Sigmoid colon (tissue), 7 donors: Measurements from ENCODE around the gene SERPINA6. TPM values are rescaled to one million over a fixed set of nuclear protein-coding genes. Genes with fewer than 3 reads are reported as not detected.
"Not testable (repeated sequence)": the region's sequence is repeated elsewhere in the genome, so short reads cannot be mapped to it uniquely, and the experiment has no call there.

Experiments used
- DNase-seq: peaks from one replicate; pipeline ENCODE4 v3.0.0-alpha.2; 2019
- H3K27ac ChIP-seq, 4 donors: fragments of 200-600 bp; sonication (generic); one replicate each; pipeline ENCODE4 v1.5.1; 2016 to 2019; ENCODE audit warnings: mild to moderate bottlenecking in 1 of 4
- H3K27me3 ChIP-seq, 3 donors: fragments of 200-600 bp; sonication (generic); one replicate each; pipeline ENCODE4 v1.5.1; 2019; ENCODE audit warnings: mild to moderate bottlenecking in 1 of 3
- H3K36me3 ChIP-seq, 4 donors: fragments of 200-600 bp; sonication (generic); one replicate each; pipeline ENCODE4 v1.5.1; 2016 to 2019
- H3K4me1 ChIP-seq, 4 donors: fragments of 200-600 bp; sonication (generic); one replicate each; pipeline ENCODE4 v1.5.1; 2017 to 2019
- H3K4me3 ChIP-seq, 4 donors: fragments of 200-600 bp; sonication (generic); one replicate each; pipeline ENCODE4 v1.5.1; 2017 to 2019; ENCODE audit warnings: mild to moderate bottlenecking in 2 of 4, moderate library complexity in 1 of 4
- H3K9me3 ChIP-seq, 4 donors: fragments of 200-600 bp in 3 of 4; sonication (generic) in 3 of 4; one replicate each; pipeline versions ENCODE4 v1.5.1 to v1.6.1; 2013 to 2019
- CTCF ChIP-seq, 4 experiments: fragments of 450-650 bp in 3 of 4; fragments of 200-600 bp in 1 of 4; IDR thresholded peaks; one replicate each; pipeline ENCODE4 v1.5.1; 2016 to 2019; ENCODE audit warnings: antibody characterized with exemption in 4 of 4, mild to moderate bottlenecking in 3 of 4, moderate library complexity in 2 of 4
- EP300 ChIP-seq, 4 donors: sonication (generic); formaldehyde crosslinking; IDR thresholded peaks; one replicate each; pipeline ENCODE4 v1.6.1; 2017; ENCODE audit warnings: antibody characterized with exemption in 4 of 4
- POLR2A ChIP-seq, 2 donors: fragments of 450-650 bp; IDR thresholded peaks; one replicate each; pipeline ENCODE4 v1.6.1; 2016; ENCODE audit warnings: antibody characterized with exemption in 2 of 2, mild to moderate bottlenecking in 2 of 2, moderate library complexity in 2 of 2
- POLR2AphosphoS5 ChIP-seq, 4 donors: sonication (generic); formaldehyde crosslinking; IDR thresholded peaks; one replicate each; pipeline ENCODE4 v1.6.1; 2017; ENCODE audit warnings: antibody characterized with exemption in 4 of 4
- WGBS, 2 donors: extraction: QIAGEN DNeasy Blood & Tissue Kit; methylation state at CpG; one replicate each; pipeline ENCODE4 v1.1.7; 2013; 5-methylcytosine and 5-hydroxymethylcytosine counted together
- intact Hi-C: fragments of 100-400 bp; cut with DNase I; formaldehyde crosslinking; loops from one replicate; pipeline ENCODE4 v1.15.1; 2023
- polyA plus RNA-seq, 3 donors: library from polyadenylated mRNA; stranded (reverse); fragments of 200-250 nt; gene quantifications; one replicate each; pipeline ENCODE4 v1.2.3, GENCODE V29; 2013
- total RNA-seq, 4 donors: library from RNA; depleted of rRNA; stranded (reverse); fragments of >200 nt; gene quantifications; one replicate each; pipeline ENCODE4 v1.1.0, GENCODE V29; 2016
- donor health status: healthy with polysubstance abuse.
- donor health status: Bipolar disorder and iron deficiency.
- donor health status: healthy.

SERPINA6 gene
- total and polyA plus RNA-seq, 7 donors = 2.0 TPM; not detected in 6

- no peaks in the 10 kb centered on the region for H3K9me3 ChIP-seq
- no peak overlapping the region for H3K4me3 ChIP-seq
- H3K4me1 ChIP-seq = no peaks in the 10 kb centered on the region
- 86 to 89% methylated on average over 2 of the region's 2 CpGs for WGBS, 2 donors
- H3K27ac ChIP-seq = no peak overlapping the region
- TF ChIP-seq POLR2A (IDR thresholded peaks at IDR 0.05) (no peak), CTCF (IDR thresholded peaks at IDR 0.05) (no peak), EP300 (IDR thresholded peaks at IDR 0.05) (no peak), POLR2AphosphoS5 (IDR thresholded peaks at IDR 0.05) (no peak)
- intact Hi-C loops = no loop called here
- no peaks in the 10 kb centered on the region for H3K27me3 ChIP-seq
- no peak for DNase-seq
- no peaks in the 10 kb centered on the region for H3K36me3 ChIP-seq
Observed at GRCh38 chr14:94284221-94284620, 38.9 kb downstream of the SERPINA6 start.

DNA sequence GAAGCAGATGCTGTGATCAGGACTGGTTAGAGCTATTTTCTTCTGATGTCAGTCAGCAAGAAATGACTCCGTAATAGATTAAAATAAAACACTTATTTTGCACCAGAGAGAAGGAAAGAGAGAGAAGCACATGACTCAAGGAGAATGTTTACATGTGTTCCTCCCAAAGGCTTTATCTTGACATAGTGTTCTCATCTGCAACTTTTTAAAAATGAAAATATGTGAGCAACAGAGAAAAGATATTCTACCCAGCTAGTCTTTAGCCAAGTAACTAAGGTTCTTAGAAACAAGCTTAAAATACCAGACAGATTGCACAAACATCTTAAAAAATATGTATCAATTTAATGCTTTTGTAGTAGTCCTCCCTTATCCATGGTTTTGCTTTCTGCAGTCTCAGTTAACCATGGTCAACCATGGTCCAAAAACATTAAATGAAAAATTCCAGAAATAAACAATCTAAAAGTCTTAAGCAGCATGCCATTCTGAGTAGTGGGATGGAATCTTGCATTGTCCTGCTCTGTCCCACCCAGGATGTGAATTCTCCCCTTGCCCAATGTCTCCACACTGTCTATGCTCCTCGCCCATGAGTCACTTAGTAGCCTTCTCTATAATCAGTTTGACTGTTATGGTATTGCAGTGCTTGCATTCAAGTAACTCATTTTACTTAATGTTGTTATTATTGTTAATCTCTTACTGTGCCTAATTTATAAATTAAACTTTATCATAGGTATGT, 40.0 kb downstream of the SERPINA6 start:
- 85 to 95% methylated on average over 2 of the region's 2 CpGs for WGBS, 2 donors
- H3K4me1 ChIP-seq = no peaks in the 10 kb centered on the region
- no peaks in the 10 kb centered on the region for H3K9me3 ChIP-seq
- no peak overlapping the region for H3K27ac ChIP-seq
- H3K36me3 ChIP-seq = no peaks in the 10 kb centered on the region
- TF ChIP-seq POLR2AphosphoS5 (IDR thresholded peaks at IDR 0.05) (no peak), CTCF (IDR thresholded peaks at IDR 0.05) (no peak)
- intact Hi-C loops = no loop called here
- no peaks in the 10 kb centered on the region for H3K27me3 ChIP-seq
- no peak overlapping the region for H3K4me3 ChIP-seq
- DNase-seq = no peak

DNA sequence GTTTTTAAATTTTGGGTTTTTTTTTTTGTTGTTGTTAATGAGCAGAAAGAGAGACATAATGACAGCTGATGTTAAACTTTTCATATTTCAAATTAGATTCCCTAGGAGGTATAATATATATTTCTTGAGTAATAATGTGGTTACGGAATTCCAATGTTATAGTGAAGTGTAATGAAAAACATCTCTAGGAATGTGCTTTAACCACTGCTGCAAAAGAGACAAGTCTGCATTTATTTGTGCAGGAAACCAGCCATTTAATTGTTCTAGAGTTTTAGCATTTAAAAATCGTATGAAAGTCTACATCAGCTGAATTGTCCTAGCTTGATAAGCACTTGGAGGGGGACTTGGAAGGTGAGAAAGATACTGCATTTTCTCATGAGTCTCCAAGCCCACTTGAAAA, 44.4 kb downstream of the SERPINA6 start:
- no peaks in the 10 kb centered on the region for H3K9me3 ChIP-seq
- H3K27ac ChIP-seq = no peak overlapping the region
- intact Hi-C loops = no loop called here
- H3K4me3 ChIP-seq = no peak overlapping the region
- H3K27me3 ChIP-seq = no peaks in the 10 kb centered on the region
- DNase-seq = no peak
- WGBS, 2 donors = 79 to 87% methylated on average over 2 of the region's 2 CpGs
- TF ChIP-seq EP300 (IDR thresholded peaks at IDR 0.05) (no peak), CTCF (IDR thresholded peaks at IDR 0.05) (no peak), POLR2A (IDR thresholded peaks at IDR 0.05) (no peak), POLR2AphosphoS5 (IDR thresholded peaks at IDR 0.05) (no peak)
- no peaks in the 10 kb centered on the region for H3K4me1 ChIP-seq
- no peaks in the 10 kb centered on the region for H3K36me3 ChIP-seq

DNA sequence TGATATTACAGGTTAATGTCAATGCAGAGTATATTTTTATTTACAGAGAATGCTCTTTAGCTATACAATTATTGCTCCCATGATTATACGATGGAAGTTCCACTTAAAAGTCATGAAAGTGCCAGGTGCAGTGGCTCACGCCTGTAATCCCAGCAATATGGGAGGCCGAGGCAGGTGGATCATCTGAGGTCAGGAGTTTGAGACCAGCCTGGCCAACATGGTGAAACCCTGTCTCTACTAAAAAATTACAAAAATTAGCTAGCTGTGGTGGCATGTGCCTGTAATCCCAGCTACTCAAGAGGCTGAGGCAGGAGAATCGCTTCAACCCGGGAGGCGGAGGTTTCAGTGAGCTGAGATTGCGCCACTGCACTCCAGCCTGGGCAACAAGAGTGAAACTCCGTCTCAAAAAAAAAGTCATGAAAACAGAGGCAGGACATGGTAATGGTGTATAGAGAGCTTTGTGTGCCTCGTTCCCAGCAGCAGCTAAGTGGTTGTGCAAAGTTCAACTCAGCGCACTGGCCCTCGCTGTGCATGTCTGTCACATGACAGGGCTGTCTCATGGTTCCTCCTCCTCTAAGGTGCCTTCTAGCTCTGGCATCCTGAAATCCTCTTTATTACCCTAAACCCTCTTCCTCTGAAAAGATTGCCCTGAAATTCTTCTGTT, 46.1 kb downstream of the SERPINA6 start:
- DNase-seq, H3K4me1 ChIP-seq, H3K4me3 ChIP-seq, H3K27ac ChIP-seq, H3K27me3 ChIP-seq, intact Hi-C loops, H3K36me3 ChIP-seq, H3K9me3 ChIP-seq: not testable (repeated sequence)
- 57 to 74% methylated on average over 11 of the region's 11 CpGs for WGBS, 2 donors

- Histone ChIP-seq H3K9me3 (no peaks in the 10 kb centered on the region), H3K36me3 (peaks cover 0 to 3% (median 0%) of the 10 kb centered on the region in 4 donors), H3K27me3 (no peaks in the 10 kb centered on the region), H3K27ac (no peak overlapping the region), H3K4me1 (no peaks in the 10 kb centered on the region), H3K4me3 (no peak overlapping the region)
- 22 to 69% methylated on average over 10 of the region's 10 CpGs for WGBS, 2 donors
- no peak for TF ChIP-seq POLR2AphosphoS5 (IDR thresholded peaks at IDR 0.05)
- TF ChIP-seq CTCF (IDR thresholded peaks at IDR 0.05) = no peak
- TF ChIP-seq POLR2A (IDR thresholded peaks at IDR 0.05) = no peak
- TF ChIP-seq EP300 (IDR thresholded peaks at IDR 0.05) = no peak
- intact Hi-C loops = no loop called here
- no peak for DNase-seq
Observed at GRCh38 chr14:94269156-94269555, 54.0 kb downstream of the SERPINA6 start.

DNA sequence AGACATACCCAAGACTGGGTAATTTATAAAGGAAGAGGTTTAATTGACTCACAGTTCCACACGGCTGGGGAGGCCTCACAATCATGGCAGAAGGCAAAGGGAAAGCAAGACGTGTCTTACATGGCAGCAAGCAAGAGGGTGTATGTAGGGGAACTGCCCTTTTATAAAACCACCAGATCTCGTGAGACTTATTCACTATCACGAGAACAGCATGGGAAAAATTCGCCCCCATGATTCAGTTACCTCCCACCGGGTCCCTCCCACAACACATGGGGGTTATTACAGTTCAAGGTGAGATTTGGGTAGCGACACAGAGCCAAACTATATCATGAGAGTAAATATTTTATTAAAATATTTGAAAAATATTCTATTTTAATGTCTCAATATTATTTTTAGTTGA, 54.6 kb downstream of the SERPINA6 start:
- 82 to 83% methylated on average over 7 of the region's 7 CpGs for WGBS, 2 donors
- H3K4me3 ChIP-seq, H3K36me3 ChIP-seq, DNase-seq, H3K4me1 ChIP-seq, intact Hi-C loops, H3K27me3 ChIP-seq, H3K27ac ChIP-seq, H3K9me3 ChIP-seq: not testable (repeated sequence)
